Measurements from ENCODE around the gene MGMT. TPM values are rescaled to one million over a fixed set of nuclear protein-coding genes. Genes with fewer than 3 reads are reported as not detected.

Gene MGMT
- total and polyA plus RNA-seq, 2 experiments from 2014 or later, result 19.3 to 21.9 TPM

- Mint-ChIP-seq H3K4me3 (no peak overlapping the region), H3K9me3 (peaks cover 19% of the 10 kb centered on the region), H3K36me3 (ENCODE audit: low read depth) (peaks cover 13% of the 10 kb centered on the region; the same call in 2 of the 3 replicates), H3K4me1 (no peaks in the 10 kb centered on the region), H3K27me3 (ENCODE audit: insufficient read depth, low read depth, poor library complexity) (peaks cover 11% of the 10 kb centered on the region), H3K27ac (no peak overlapping the region)
- H3F3A ChIP-seq (replicated peaks; ENCODE audit: low read depth), result no peaks in the 10 kb centered on the region
- no peak for TF ChIP-seq ETS1 (IDR thresholded peaks at IDR 0.05)
- TF ChIP-seq CTCF (conservative IDR thresholded peaks at IDR 0.05; ENCODE audit: low read depth in 2 of 2), result no peak
- TF ChIP-seq ZNF114 (CRISPR knock-in tag; IDR thresholded peaks at IDR 0.05), result no peak
- peaks cover 7% of the 10 kb centered on the region; the same call in 1 of the 2 replicates for H3K36me3 ChIP-seq (ENCODE audit: insufficient read depth)
- no peak overlapping the region for H2AFZ ChIP-seq
- H3K9me2 ChIP-seq (ENCODE audit: insufficient read depth), result no peaks in the 10 kb centered on the region
- no peaks in the 10 kb centered on the region for H3K79me2 ChIP-seq (replicated peaks; ENCODE audit: insufficient read depth)
- H3K27me3 ChIP-seq (ENCODE audit: insufficient read depth), result no peaks in the 10 kb centered on the region
- no peak overlapping the region for H3K27ac ChIP-seq (ENCODE audit: low read depth)
- no peak overlapping the region for H3K4me2 ChIP-seq
- no peaks in the 10 kb centered on the region for H3K4me1 ChIP-seq (ENCODE audit: insufficient read depth)
- DNase-seq (ENCODE audit: low spot score), result no peak
- no peak for ATAC-seq
- H4K20me1 ChIP-seq (replicated peaks; ENCODE audit: insufficient read depth), result no peaks in the 10 kb centered on the region
- no peak overlapping the region for H3K4me3 ChIP-seq
Measured at GRCh38 chr10:129814681-129815646, 347.9 kb downstream of the MGMT start.

GRCh38 chr10:129815898-129816655 lies 349.0 kb downstream of the MGMT start:
- Mint-ChIP-seq H3K4me1 (no peaks in the 10 kb centered on the region), H3K4me3 (no peak overlapping the region), H3K27ac (no peak overlapping the region), H3K36me3 (ENCODE audit: low read depth) (peaks cover 13% of the 10 kb centered on the region; the same call in 2 of the 3 replicates), H3K9me3 (peaks cover 19% of the 10 kb centered on the region), H3K27me3 (ENCODE audit: insufficient read depth, low read depth, poor library complexity) (peaks cover 8% of the 10 kb centered on the region)
- no peak overlapping the region for H3K4me2 ChIP-seq
- DNase-seq (ENCODE audit: low spot score) (no peak), ATAC-seq (no peak)
- H4K20me1 ChIP-seq (replicated peaks; ENCODE audit: insufficient read depth), result no peaks in the 10 kb centered on the region
- H3K27me3 ChIP-seq (ENCODE audit: insufficient read depth), result no peaks in the 10 kb centered on the region
- H3K4me1 ChIP-seq (ENCODE audit: insufficient read depth), result no peaks in the 10 kb centered on the region
- no peaks in the 10 kb centered on the region for H3K9me2 ChIP-seq (ENCODE audit: insufficient read depth)
- no peak overlapping the region for H3K27ac ChIP-seq (ENCODE audit: low read depth)
- H2AFZ ChIP-seq, result no peak overlapping the region
- no peak for TF ChIP-seq REST (IDR thresholded peaks at IDR 0.05; ENCODE audit: unreplicated experiment)
- no peak for TF ChIP-seq ETS1 (IDR thresholded peaks at IDR 0.05)
- TF ChIP-seq NANOG (IDR thresholded peaks at IDR 0.05; ENCODE audit: borderline replicate concordance), result no peak
- TF ChIP-seq CREB1 (CRISPR knock-in tag; IDR thresholded peaks at IDR 0.05; ENCODE audit: low read depth), result no peak
- TF ChIP-seq EZH2phosphoT487 (IDR thresholded peaks at IDR 0.05; ENCODE audit: unreplicated experiment), result no peak
- TF ChIP-seq ZNF114 (CRISPR knock-in tag; IDR thresholded peaks at IDR 0.05), result no peak
- no peak overlapping the region for H3K4me3 ChIP-seq
- no peaks in the 10 kb centered on the region for H3K79me2 ChIP-seq (replicated peaks; ENCODE audit: insufficient read depth)
- no peaks in the 10 kb centered on the region for H3F3A ChIP-seq (replicated peaks; ENCODE audit: low read depth)
- H3K36me3 ChIP-seq (ENCODE audit: insufficient read depth), result peaks cover 7% of the 10 kb centered on the region; the same call in 1 of the 2 replicates
